BE2C (cell line): ENCODE data around the gene HERC3.

Experiments
- DNase-seq: peaks from one replicate; pipeline ENCODE4 v3.0.0-alpha.2; 2020
- H3K27me3 ChIP-seq: fragments of 250-450 bp; sonication (Bioruptor Pico); 2 replicates; pipeline ENCODE4 v1.5.1; 2020; ENCODE audit warnings: mild to moderate bottlenecking
- H3K36me3 ChIP-seq: fragments of 250-450 bp; sonication (Bioruptor Pico); 2 replicates; pipeline ENCODE4 v1.5.1; 2020; ENCODE audit warnings: mild to moderate bottlenecking
- H3K4me1 ChIP-seq: fragments of 250-450 bp; sonication (Bioruptor Pico); 2 replicates; pipeline ENCODE4 v1.5.1; 2020
- H3K4me3 ChIP-seq: 2 replicates; pipeline ENCODE4 v1.5.1; 2011; ENCODE audit warnings: low read depth, low read length
- H3K9me3 ChIP-seq: fragments of 250-450 bp; sonication (Bioruptor Pico); 2 replicates; pipeline ENCODE4 v1.5.1; 2020
- CTCF ChIP-seq: IDR thresholded peaks from 2 replicates; pipeline ENCODE4 v1.5.1; 2012; ENCODE audit warnings: mild to moderate bottlenecking, low read depth, low read length

HERC3 gene

GRCh38 chr4:88587306-88587705 lies 5.0 kb upstream of the HERC3 start:
- H3K4me3 ChIP-seq = no peak overlapping the region
- no peaks in the 10 kb centered on the region for H3K36me3 ChIP-seq
- no peak for TF ChIP-seq CTCF
- no peak for DNase-seq
- H3K27me3 ChIP-seq = peaks cover 3% of the 10 kb centered on the region; the same call in 1 of the 2 replicates
- no peaks in the 10 kb centered on the region for H3K9me3 ChIP-seq
- no peaks in the 10 kb centered on the region for H3K4me1 ChIP-seq

- no peak for TF ChIP-seq CTCF
- Histone ChIP-seq H3K4me1 (no peaks in the 10 kb centered on the region), H3K27me3 (no peaks in the 10 kb centered on the region; the same call in 1 of the 2 replicates), H3K4me3 (peak overlapping the region; percentile 78), H3K9me3 (no peaks in the 10 kb centered on the region), H3K36me3 (no peaks in the 10 kb centered on the region)
- peak; percentile 71 for DNase-seq
Measured at GRCh38 chr4:88592600-88593448, 544 bp downstream of the HERC3 start.

GRCh38 chr4:88597970-88598660 lies 5.8 kb downstream of the HERC3 start:
- Histone ChIP-seq H3K4me1 (peaks cover 5% of the 10 kb centered on the region), H3K4me3 (no peak overlapping the region), H3K27me3 (no peaks in the 10 kb centered on the region), H3K36me3 (no peaks in the 10 kb centered on the region), H3K9me3 (no peaks in the 10 kb centered on the region)
- TF ChIP-seq CTCF = no peak
- no peak for DNase-seq

GRCh38 chr4:88599298-88599697 lies 7.0 kb downstream of the HERC3 start:
- TF ChIP-seq CTCF = no peak
- Histone ChIP-seq H3K4me1 (peaks cover 5% of the 10 kb centered on the region), H3K9me3 (no peaks in the 10 kb centered on the region), H3K36me3 (no peaks in the 10 kb centered on the region), H3K4me3 (no peak overlapping the region), H3K27me3 (no peaks in the 10 kb centered on the region)
- no peak for DNase-seq

GRCh38 chr4:88599714-88600113 lies 7.4 kb downstream of the HERC3 start:
- Histone ChIP-seq H3K4me1 (peaks cover 5% of the 10 kb centered on the region), H3K4me3 (no peak overlapping the region), H3K27me3 (no peaks in the 10 kb centered on the region), H3K36me3 (no peaks in the 10 kb centered on the region), H3K9me3 (no peaks in the 10 kb centered on the region)
- DNase-seq = no peak
- TF ChIP-seq CTCF = no peak
